Testis (tissue), 2 donors: ENCODE data around the gene NPL.

Experiments used
- POLR2A ChIP-seq: fragments of 450-650 bp; IDR thresholded peaks from one replicate; pipeline ENCODE4 v1.6.1; 2017; ENCODE audit warnings: antibody characterized with exemption, mild to moderate bottlenecking, moderate library complexity
- TF ChIP-seq, protein P1 (sequence below), 3 experiments: fragments of 450-650 bp in 2 of 3; fragments of 200-600 bp in 1 of 3; sonication (generic) in 1 of 3; IDR thresholded peaks; one replicate each; pipeline ENCODE4 v1.5.1; 2016 to 2019; ENCODE audit warnings: antibody characterized with exemption in 3 of 3, mild to moderate bottlenecking in 2 of 3, moderate library complexity in 1 of 3

- TF ChIP-seq, protein P1, sequence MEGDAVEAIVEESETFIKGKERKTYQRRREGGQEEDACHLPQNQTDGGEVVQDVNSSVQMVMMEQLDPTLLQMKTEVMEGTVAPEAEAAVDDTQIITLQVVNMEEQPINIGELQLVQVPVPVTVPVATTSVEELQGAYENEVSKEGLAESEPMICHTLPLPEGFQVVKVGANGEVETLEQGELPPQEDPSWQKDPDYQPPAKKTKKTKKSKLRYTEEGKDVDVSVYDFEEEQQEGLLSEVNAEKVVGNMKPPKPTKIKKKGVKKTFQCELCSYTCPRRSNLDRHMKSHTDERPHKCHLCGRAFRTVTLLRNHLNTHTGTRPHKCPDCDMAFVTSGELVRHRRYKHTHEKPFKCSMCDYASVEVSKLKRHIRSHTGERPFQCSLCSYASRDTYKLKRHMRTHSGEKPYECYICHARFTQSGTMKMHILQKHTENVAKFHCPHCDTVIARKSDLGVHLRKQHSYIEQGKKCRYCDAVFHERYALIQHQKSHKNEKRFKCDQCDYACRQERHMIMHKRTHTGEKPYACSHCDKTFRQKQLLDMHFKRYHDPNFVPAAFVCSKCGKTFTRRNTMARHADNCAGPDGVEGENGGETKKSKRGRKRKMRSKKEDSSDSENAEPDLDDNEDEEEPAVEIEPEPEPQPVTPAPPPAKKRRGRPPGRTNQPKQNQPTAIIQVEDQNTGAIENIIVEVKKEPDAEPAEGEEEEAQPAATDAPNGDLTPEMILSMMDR (IDR thresholded peaks at IDR 0.05) = no peak
- TF ChIP-seq POLR2A = no peak
Measured at GRCh38 chr1:182754543-182755314, 34.8 kb upstream of the NPL start.
